Colonic mucosa (tissue), 4 donors: ENCODE results near the gene AFF2. TPM values are rescaled to one million over a fixed set of nuclear protein-coding genes. Genes with fewer than 3 reads are reported as not detected.

Experiments used
- DNase-seq: peaks from one replicate; pipeline ENCODE4 v3.0.0-alpha.2; 2020
- H3K27ac ChIP-seq: fragments of 200-600 bp; one replicate; pipeline ENCODE4 v1.8.0; 2021
- H3K27me3 ChIP-seq: fragments of 200-600 bp; one replicate; pipeline ENCODE4 v1.8.0; 2021
- H3K36me3 ChIP-seq: fragments of 200-600 bp; one replicate; pipeline ENCODE4 v1.8.0; 2021
- H3K4me1 ChIP-seq: fragments of 200-600 bp; one replicate; pipeline ENCODE4 v1.8.0; 2021; ENCODE audit warnings: mild to moderate bottlenecking
- H3K4me3 ChIP-seq: fragments of 200-600 bp; one replicate; pipeline ENCODE4 v1.8.0; 2021
- H3K9ac ChIP-seq, 2 donors: one replicate each; pipeline ENCODE4 v1.7.0; 2013; ENCODE audit warnings: control low read depth in 2 of 2, low read depth in 2 of 2, low read length in 2 of 2
- H3K9me3 ChIP-seq: fragments of 200-600 bp; one replicate; pipeline ENCODE4 v1.8.0; 2021
- CTCF ChIP-seq: fragments of 200-600 bp; IDR thresholded peaks from one replicate; pipeline ENCODE4 v1.8.0; 2022; ENCODE audit warnings: antibody characterized with exemption, mild to moderate bottlenecking
- intact Hi-C: fragments of 100-400 bp; cut with DNase I; formaldehyde crosslinking; loops from one replicate; pipeline ENCODE4 v1.14.1; 2022
- total RNA-seq, 2 donors: library from RNA; stranded (reverse); fragmentation: NEBNext Ultra II Directional in 1 of 2; extraction: Animal tissue kit (Norgen Biotek cat#: 25700) in 1 of 2; gene quantifications; one replicate each; pipeline ENCODE4 v1.2.1, GENCODE V29; 2021
- donor health status: healthy.
- donor health status: DM: no; HTN: no; CAD: no.
- donor health status: DM: no; HTN: no; CAD: no.

AFF2 gene
- total RNA-seq, 2 donors from 2014 or later = 0.05 to 0.12 TPM

GRCh38 chrX:148593146-148593545 is 92.7 kb downstream of the AFF2 start:
- H3K4me3 ChIP-seq = no peak overlapping the region
- intact Hi-C loops = no loop called here
- no peaks in the 10 kb centered on the region for H3K36me3 ChIP-seq
- TF ChIP-seq CTCF = no peak
- H3K27ac ChIP-seq = no peak overlapping the region
- no peaks in the 10 kb centered on the region for H3K27me3 ChIP-seq
- no peak for DNase-seq
- no peak overlapping the region for H3K9ac ChIP-seq
- H3K4me1 ChIP-seq = no peaks in the 10 kb centered on the region
- H3K9me3 ChIP-seq = no peaks in the 10 kb centered on the region

GRCh38 chrX:148593987-148594386 is 93.6 kb downstream of the AFF2 start:
- no peaks in the 10 kb centered on the region for H3K4me1 ChIP-seq
- H3K36me3 ChIP-seq = no peaks in the 10 kb centered on the region
- no peak overlapping the region for H3K9ac ChIP-seq
- no peaks in the 10 kb centered on the region for H3K9me3 ChIP-seq
- H3K27ac ChIP-seq = no peak overlapping the region
- no peak for DNase-seq
- H3K27me3 ChIP-seq = no peaks in the 10 kb centered on the region
- no peak overlapping the region for H3K4me3 ChIP-seq
- intact Hi-C loops = no loop called here
- TF ChIP-seq CTCF = no peak

GRCh38 chrX:148599404-148599803 is 99.0 kb downstream of the AFF2 start:
- Histone ChIP-seq H3K4me1 (no peaks in the 10 kb centered on the region), H3K4me3 (no peak overlapping the region), H3K27me3 (no peaks in the 10 kb centered on the region), H3K9me3 (no peaks in the 10 kb centered on the region), H3K27ac (no peak overlapping the region), H3K9ac (no peak overlapping the region), H3K36me3 (no peaks in the 10 kb centered on the region)
- no peak for TF ChIP-seq CTCF
- no peak for DNase-seq
- intact Hi-C loops = no loop called here

- Histone ChIP-seq H3K9ac (no peak overlapping the region), H3K9me3 (no peaks in the 10 kb centered on the region), H3K27me3 (no peaks in the 10 kb centered on the region), H3K4me1 (no peaks in the 10 kb centered on the region), H3K27ac (no peak overlapping the region), H3K36me3 (no peaks in the 10 kb centered on the region), H3K4me3 (no peak overlapping the region)
- intact Hi-C loops = no loop called here
- DNase-seq = no peak
- no peak for TF ChIP-seq CTCF
These were observed 99.7 kb downstream of the AFF2 start for GRCh38 chrX:148600131-148600530.

GRCh38 chrX:148600581-148600980 is 100.2 kb downstream of the AFF2 start:
- intact Hi-C loops = no loop called here
- H3K27ac ChIP-seq = no peak overlapping the region

More at GRCh38 chrX:148600581-148600980, 100.2 kb downstream of the AFF2 start:
- TF ChIP-seq CTCF = no peak
- no peaks in the 10 kb centered on the region for H3K9me3 ChIP-seq
- H3K36me3 ChIP-seq = no peaks in the 10 kb centered on the region
- H3K4me1 ChIP-seq = no peaks in the 10 kb centered on the region
- H3K4me3 ChIP-seq = no peak overlapping the region
- no peak overlapping the region for H3K9ac ChIP-seq
- no peaks in the 10 kb centered on the region for H3K27me3 ChIP-seq
- DNase-seq = no peak
